GM12892 (cell line): ENCODE results near the gene SPAG8.
A peak's percentile ranks its signal among the peaks of the same experiment; 100 is the strongest.

Experiments
- DNase-seq: peaks from one replicate; pipeline ENCODE4 v3.0.0; 2011; ENCODE audit not compliant: insufficient read length
- FAIRE-seq: peaks from 2 replicates; lab custom pipeline; 2011; peaks lifted over from hg19 to GRCh38; lab: Jason Lieb, UNC
- POLR2A ChIP-seq: IDR thresholded peaks from 2 replicates; pipeline ENCODE4 v1.6.1; 2011; ENCODE audit warnings: low read depth, low read length, control low read depth
- POLR2AphosphoS5 ChIP-seq: IDR thresholded peaks from 2 replicates; pipeline ENCODE4 v1.6.1; 2011; ENCODE audit warnings: low read depth, low read length, control low read depth
- TAF1 ChIP-seq: IDR thresholded peaks from 2 replicates; pipeline ENCODE4 v1.6.1; 2011; ENCODE audit warnings: low read depth, mild to moderate bottlenecking, control low read depth, low read length, borderline replicate concordance

SPAG8 gene

DNA sequence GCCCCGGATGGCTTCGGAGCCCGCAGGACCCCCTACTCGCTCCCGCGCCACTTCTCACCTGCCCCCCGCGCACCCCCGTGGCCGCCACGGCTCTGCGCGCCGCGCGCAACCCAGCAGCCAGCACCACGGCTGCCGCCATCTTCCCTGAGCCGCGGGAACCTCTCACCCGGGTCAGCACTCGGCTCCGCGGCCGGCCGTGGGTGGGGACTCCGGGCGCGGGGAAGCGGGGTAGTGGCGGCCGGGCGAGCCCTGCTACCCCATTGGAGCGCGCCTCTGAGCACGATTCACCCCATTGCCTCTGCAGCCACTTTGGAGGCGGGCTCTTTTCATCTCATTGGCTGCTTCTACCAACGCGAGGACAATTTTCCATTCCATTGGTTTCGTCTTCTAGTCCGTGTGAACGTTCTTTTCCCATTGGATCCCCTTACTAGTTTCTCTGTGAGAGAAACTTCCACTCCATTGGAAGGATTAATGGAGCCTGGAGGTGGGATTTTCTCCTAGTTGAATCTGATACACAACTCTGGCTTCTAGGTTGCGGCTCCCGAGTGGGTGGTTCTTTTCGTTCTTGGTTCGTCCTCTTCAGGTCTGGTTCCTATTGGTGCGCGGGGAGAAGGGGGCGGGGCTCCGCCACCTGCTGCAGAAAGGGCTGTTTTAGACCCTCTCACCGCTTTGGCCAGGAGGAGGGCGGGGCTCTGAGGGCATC is 2.9 kb upstream of the SPAG8 start, which contains the start of gene HINT2:
Gene HINT2, minus strand, starts transcription at position 202 of the 703 bp plus-strand sequence. Its CDS starts 63 bp downstream, at position 139.
- TF ChIP-seq POLR2A: peak; percentile 90
- peak; percentile 77 for TF ChIP-seq POLR2AphosphoS5
- TF ChIP-seq TAF1: peak; percentile 83
- DNase-seq (peak; percentile 97), FAIRE-seq (peak; percentile 97)

DNA sequence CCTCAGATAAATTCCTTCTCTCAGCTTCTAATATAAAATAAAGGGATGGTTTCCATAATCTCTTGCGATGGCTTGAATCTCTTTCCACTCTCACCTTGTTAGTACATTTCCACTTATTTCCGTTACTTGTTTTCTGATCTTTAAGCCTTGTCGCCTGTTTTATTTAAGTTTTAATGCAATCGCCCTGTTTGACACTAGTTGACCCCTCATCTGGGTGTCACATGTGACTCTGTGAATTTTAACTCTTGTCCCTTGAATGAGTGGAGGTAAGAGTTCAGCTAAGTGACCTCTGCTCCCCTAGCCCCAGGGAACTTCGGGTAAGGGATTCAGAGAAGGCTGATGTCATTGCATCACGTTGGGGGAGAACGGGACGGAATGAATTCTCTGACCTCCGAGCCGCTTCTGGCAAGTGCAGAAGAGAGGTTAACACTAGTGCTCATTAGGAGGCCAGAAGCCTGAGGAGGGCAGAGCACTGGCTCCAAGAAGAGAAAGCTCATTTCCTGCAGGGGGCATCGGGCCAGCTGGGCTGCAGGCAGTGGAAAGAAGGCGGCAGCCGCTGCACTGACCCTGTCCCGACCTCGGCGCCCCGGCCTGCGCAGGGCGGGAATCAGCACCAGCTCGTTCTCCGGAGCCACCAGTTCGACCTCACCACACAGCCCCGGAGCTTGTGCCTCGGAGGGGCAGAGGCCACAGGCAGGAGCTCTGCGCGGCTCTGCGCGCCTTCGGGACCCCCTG is 2.2 kb upstream of the SPAG8 start:
- no peak for FAIRE-seq
- DNase-seq: peak; percentile 42
- TF ChIP-seq POLR2AphosphoS5 (no peak), TAF1 (no peak), POLR2A (no peak)

DNA sequence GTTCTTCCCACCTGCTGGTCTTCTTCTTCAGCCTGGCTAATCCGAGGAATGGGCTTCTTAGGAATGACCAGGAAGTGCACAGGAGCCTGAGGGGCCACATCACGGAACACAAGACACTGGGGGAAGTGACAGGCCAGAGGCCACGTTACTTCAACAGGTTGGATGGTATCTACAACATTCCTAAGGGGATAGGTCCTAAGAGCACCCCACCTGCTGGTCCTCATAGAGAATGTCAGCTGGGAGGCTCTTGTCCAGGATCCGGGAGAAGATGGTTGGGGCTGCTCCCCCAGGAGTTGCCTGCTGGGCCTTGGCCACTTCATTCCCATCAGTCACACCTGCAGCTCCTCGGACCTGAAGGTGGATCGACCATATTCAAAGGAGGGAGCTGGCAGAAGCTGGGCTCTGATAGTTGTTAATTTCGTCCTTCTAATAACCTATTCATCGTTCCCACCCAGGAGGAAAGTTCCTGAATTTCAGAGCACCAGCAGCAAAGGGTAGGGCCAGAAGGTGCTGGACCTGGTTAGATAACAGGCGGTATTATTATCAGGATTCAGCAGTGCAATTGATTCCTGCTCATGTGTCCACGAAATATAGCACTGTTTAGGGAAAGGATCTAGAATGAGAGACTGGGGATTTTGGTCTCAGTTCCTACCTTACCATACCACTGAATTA is 1.5 kb upstream of the SPAG8 start:
- DNase-seq: no peak
- TF ChIP-seq POLR2A (no peak), TAF1 (no peak), POLR2AphosphoS5 (no peak)
- FAIRE-seq: no peak

DNA sequence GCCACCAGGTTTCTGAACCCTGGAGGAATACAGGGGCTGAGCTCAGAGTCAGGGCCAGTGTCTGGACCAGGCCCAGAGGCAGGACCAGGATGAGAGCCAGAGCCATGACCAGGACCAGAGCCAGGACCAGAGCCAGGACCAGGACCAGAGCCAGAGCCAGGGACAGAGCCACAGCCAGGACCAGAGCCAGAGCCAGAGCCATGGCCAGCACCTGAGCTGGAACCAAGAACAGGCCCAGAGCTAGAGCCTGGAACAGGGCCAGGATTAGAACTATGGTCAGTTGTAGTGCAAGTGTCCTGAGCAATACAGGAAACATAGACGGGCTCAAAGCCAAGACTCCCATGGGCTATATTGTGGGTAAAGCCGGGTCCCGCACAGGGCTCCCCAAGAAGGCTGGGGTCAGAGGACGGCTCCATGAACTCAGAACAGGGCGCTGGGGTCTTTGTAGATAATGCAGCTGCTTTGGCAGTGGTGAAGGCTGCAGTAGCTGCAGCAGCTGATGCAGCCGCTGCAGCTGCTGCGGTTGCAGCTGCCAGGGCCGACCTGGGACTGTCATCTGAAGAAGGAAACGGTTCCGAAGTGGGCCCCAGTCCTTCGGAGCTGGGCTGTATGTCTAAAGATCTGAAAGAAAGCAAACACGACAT is 559 bp downstream of the SPAG8 start:
- TF ChIP-seq POLR2A: no peak
- no peak for DNase-seq
- no peak for FAIRE-seq

DNA sequence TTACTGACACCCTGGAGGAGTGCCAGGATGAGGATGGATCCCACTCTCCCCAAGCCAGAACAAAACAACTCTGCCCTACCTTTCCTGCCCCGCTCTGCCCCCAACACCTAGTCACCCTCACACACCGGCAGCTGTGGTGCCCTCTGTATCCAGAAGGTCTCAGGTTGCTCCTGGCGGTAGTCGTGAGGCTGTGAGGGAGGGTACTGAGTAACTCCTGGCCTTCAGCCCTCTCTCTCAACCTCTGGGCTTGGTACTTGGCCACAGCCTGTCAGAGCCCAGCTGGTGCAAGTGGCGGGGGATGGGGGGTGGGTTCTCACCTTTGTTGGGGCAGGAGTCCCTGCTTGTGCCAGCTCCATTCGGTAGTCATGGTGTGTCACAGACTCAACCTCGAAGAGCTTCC is 1.9 kb downstream of the SPAG8 start:
- FAIRE-seq: no peak
- no peak for TF ChIP-seq TAF1
- TF ChIP-seq POLR2AphosphoS5: no peak
- TF ChIP-seq POLR2A: no peak
- no peak for DNase-seq

DNA sequence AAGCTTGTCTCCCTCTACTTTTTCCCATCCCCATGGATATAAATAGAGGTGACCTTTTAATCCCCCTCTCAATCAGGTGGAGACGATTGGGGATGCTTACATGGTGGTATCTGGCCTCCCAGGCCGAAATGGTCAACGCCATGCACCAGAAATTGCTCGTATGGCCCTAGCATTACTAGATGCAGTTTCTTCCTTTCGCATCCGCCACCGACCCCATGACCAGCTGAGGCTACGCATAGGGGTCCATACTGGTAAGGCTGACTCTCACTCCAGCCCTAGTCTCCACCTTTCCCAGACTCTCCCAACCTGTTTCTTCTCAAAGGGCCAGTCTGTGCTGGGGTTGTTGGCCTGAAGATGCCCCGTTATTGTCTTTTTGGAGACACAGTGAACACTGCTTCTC is 3.6 kb downstream of the SPAG8 start:
- no peak for FAIRE-seq
- DNase-seq: no peak
- TF ChIP-seq POLR2A (no peak), POLR2AphosphoS5 (no peak), TAF1 (no peak)

DNA sequence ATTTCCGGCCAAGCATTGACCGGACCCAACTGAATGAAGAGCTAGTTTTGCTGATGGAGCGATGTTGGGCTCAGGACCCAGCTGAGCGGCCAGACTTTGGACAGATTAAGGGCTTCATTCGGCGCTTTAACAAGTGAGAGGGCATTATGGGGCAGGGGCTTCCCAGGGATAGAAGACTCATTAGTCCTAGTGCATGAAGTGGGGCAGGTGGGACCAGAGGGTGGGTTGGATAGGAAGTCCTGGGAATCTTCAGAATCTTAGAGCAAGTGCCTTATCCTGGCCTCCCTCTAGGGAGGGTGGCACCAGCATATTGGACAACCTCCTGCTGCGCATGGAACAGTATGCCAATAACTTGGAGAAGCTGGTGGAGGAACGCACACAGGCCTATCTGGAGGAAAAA is 6.0 kb downstream of the SPAG8 start:
- FAIRE-seq: no peak
- TF ChIP-seq POLR2A (no peak), TAF1 (no peak), POLR2AphosphoS5 (no peak)
- no peak for DNase-seq

DNA sequence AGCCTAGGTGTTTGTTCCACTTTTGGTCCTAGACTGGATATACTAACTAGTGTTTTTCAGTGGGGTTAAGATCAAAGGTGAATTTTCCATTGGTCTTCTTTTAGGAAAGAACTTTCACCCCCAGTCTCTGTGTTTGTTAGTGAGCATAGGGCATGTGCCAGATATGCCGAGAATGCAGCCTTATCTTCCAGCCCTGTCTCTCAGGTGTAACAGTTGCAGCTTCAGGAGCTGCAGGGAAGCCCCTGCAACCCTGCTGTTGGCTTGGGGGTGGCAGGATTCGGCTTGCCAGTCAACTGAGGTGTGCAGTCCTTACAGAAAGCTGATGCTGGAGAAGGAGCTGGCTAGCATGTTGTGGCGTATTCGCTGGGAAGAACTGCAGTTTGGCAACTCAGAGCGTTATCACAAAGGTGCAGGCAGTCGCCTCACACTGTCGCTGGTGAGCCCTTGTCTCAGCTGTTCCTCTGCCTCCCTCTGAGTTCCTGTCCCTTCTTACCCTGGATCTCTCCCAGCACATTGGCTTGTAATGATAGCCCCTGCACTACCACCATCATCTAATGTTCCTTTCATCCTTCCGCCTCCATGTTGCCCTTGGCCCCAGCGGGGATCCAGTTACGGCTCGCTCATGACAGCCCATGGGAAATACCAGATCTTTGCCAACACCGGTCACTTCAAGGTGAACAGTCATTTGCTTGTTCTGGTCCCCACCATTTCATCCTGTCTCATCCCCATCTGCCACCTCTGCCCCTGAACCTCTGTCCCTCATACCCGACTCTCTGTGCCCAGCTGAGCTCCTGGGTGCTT is 10.5 kb downstream of the SPAG8 start:
- no peak for FAIRE-seq
- no peak for DNase-seq
- no peak for TF ChIP-seq POLR2A

DNA sequence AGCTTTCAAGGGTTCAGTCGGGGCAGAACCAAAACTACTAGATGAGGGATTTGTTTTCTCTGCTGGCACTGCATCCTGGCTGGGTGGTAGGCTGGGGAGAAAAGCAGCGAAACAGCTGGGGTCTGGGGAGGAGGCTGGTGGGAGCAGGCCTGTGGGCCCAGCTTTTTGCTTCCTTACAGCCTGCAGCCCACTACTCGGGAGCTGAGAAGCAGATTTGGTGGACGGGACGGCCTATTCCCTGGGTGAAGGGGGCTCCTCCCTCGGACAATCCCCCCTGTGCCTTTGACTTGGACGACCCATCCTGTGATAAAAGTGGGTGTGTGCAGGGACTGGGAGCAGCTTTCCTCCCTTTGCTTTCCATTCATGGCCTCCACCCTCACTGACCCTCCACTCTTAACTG is 11.5 kb downstream of the SPAG8 start:
- TF ChIP-seq TAF1 (no peak), POLR2AphosphoS5 (no peak), POLR2A (no peak)
- DNase-seq: no peak
- FAIRE-seq: no peak

DNA sequence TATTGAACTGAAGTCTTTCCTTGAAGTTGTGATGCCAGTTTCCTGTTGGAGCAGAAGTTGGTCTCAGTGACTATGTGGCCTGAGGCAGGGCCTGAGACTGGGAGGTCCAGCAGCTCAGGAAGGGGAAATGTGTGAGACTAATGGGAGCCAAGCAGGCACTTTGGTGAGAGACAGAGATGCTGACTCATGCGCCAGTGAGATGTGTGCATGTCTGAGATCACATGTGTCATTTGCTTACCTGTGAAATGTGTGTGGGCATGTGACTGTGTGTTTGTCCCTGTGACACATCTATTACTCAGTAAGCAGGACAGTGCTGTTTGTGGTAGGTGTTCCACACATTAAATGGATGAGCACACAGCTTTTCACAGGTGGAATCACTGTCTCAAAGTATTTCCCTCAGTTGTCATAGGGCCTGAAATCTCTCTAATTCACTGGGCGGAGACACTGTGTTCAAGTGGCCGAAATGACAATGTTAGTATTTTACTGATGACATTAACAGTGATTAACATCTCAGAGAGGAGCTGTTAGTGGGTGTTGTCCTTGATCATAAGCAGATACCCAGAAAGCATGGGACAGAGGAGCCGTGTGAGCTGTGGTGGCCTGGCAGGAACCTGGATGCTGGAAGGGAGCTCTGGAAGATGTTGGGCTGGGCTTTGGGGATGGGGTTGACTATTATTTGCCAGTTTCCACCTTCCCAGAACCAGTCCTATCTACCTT is 13.2 kb downstream of the SPAG8 start:
- DNase-seq: no peak
- FAIRE-seq: peak; percentile 65

More for the DNA sequence above, 13.2 kb downstream of the SPAG8 start:
- TF ChIP-seq POLR2AphosphoS5 (no peak), TAF1 (no peak), POLR2A (no peak)
